ENCODE measurements around the gene RDX.

GRCh38 chr11:110296226-110297075, at the start of gene RDX:
- TF ChIP-seq CTCF (CRISPR knock-in tag; IDR thresholded peaks at IDR 0.05) (no peak), TFDP2 (CRISPR knock-in tag; IDR thresholded peaks at IDR 0.05) (peak; percentile 35), ZHX2 (IDR thresholded peaks at IDR 0.05; ENCODE audit: low read depth) (no peak), ZHX2 (CRISPR knock-in tag; IDR thresholded peaks at IDR 0.05; ENCODE audit: borderline replicate concordance) (no peak; the same call in 1 of the 2 replicates), JUNB (CRISPR knock-in tag; IDR thresholded peaks at IDR 0.05; ENCODE audit: borderline replicate concordance) (no peak), JUN (CRISPR knock-in tag; IDR thresholded peaks at IDR 0.05) (no peak), SP2 (CRISPR knock-in tag; IDR thresholded peaks at IDR 0.05) (no peak; the same call in 1 of the 2 replicates), ZNF34 (CRISPR knock-in tag; IDR thresholded peaks at IDR 0.05; ENCODE audit: borderline replicate concordance) (0 out of 2 replicates have a peak, but pooled peaks have one; percentile 26), FOXM1 (CRISPR knock-in tag; IDR thresholded peaks at IDR 0.05) (no peak)

Data from HepG2 (cell line).